Muscle of arm (tissue), 12 donors: ENCODE results near the gene PBX1. TPM values are rescaled to one million over a fixed set of nuclear protein-coding genes. Genes with fewer than 3 reads are reported as not detected.

Source experiments
- DNase-seq: peaks from one replicate; pipeline ENCODE4 v3.0.0-alpha.2; 2013
- polyA plus RNA-seq, 12 donors: library from polyadenylated mRNA; unstranded; fragments of 120-200 nt; gene quantifications; one replicate each; pipeline ENCODE4 v1.2.1, GENCODE V29; 2013; ENCODE audit not compliant: insufficient read length in 12 of 12

The PBX1 gene
- polyA plus RNA-seq, 12 donors, result 51.0 to 92.3 (median 66.6) TPM

DNA sequence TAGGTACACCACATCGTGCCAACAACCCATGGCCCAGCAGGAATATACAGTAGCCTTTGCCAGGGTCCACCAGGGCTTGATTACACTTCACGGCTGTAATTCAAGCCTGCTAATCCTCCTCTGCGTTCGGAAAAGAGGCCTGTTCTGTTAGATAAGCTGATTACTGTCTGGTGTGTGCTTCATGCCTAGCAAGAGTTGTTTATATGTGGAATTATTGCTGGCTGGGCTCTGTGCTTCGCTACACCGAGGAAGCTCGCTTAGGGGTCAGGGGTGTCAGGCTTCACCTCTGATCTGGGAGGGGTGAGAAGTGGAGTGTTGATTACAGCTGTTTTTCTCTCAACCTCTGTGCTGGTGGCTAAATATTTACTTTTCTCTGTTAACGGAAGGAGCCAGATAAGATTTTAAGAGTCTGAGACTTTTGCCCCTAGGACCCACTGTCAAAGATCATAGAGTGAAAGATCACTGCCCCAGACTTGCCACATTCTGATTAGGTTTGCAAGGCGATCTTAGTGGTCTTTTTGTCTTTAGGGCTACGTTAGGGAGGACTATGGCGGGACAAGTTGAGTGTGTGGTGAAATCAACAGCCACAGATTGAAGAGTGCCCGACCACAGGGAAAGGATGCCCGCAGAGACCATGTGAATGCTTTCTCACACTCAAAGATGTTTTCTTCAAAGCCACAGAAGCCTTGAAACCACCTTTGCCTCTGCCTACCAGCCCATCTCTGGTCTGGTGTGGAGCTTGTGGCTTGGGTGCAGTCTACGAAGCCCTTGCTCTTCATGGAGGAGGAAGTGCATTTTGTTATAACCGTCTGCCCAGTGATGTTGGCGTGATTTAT lies 216.1 kb downstream of the PBX1 start:
- DNase-seq, result no peak

DNA sequence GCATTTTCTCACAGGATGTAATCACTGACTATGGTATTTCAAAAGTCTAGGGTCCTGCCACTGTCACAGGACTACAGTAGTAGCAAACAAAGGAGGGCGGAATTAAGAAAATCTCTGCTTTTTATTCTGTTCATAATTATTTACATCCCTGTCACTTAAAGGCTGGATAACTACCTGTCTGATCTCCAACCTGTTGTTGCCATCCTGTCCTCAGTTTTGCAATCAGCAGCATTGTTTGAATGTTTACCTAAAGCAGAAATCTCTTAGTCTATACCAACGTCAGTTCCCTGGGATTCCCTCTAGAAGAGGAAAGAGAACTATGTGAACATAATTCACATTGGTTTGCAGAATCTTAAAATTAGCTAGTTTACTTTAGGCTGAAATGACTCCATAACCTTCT lies 218.5 kb downstream of the PBX1 start:
- no peak for DNase-seq

GRCh38 chr1:164779376-164779775 lies 220.4 kb downstream of the PBX1 start:
- no peak for DNase-seq

DNA sequence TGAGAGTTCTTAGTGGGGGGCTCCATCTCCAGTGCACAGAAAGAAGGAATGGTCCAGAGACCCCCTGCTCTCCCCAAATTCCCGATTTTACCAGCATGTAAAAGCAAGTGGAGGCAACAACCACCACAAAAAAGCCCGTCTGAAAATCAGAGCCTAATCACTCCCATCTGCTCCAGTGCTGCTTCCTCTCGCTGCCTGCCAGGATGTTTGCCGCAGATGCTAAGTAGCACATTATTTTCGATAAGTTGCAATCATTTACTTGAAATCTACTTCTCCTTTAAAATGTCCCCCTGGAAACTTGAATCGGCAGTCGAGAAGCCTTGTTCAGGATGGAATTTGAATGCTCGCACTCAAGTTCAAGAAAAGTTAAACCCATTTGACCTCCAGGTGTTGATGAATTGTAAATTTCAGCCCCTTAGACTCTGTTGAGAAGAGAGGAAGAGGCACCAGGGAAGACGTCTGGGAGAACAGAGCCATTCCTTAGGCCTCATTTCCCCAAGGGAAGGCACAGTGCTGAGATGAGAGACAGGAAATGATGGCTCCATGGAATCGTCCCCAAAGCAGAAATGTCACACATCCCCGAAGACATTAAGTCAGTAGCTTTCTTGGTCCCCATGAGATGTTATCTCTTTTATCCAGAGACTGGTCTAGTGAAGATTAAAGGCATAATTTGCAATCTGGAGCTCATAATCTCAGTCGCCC lies 221.3 kb downstream of the PBX1 start:
- DNase-seq, result peak; percentile 45

GRCh38 chr1:164780863-164781262 lies 221.9 kb downstream of the PBX1 start:
- no peak for DNase-seq

DNA sequence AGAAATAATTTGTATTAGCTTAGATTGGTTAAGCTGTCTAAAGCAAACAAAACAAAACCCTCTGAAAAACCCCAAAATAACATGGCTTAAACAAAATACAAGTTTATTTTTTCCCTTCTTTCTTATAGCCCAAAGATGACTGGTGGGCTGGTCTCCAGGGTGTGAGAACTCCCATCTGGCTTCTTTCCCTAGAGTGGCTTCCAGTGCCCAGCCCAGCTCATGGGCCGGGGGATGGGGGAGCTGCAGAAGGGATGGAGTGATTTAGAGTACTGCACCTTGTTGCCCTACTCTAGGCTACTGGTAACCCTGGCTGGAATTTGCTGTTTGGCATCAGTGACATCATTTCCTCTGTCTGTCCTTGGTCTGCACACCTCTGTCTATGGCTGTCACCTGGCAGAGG lies 223.0 kb downstream of the PBX1 start:
- no peak for DNase-seq

DNA sequence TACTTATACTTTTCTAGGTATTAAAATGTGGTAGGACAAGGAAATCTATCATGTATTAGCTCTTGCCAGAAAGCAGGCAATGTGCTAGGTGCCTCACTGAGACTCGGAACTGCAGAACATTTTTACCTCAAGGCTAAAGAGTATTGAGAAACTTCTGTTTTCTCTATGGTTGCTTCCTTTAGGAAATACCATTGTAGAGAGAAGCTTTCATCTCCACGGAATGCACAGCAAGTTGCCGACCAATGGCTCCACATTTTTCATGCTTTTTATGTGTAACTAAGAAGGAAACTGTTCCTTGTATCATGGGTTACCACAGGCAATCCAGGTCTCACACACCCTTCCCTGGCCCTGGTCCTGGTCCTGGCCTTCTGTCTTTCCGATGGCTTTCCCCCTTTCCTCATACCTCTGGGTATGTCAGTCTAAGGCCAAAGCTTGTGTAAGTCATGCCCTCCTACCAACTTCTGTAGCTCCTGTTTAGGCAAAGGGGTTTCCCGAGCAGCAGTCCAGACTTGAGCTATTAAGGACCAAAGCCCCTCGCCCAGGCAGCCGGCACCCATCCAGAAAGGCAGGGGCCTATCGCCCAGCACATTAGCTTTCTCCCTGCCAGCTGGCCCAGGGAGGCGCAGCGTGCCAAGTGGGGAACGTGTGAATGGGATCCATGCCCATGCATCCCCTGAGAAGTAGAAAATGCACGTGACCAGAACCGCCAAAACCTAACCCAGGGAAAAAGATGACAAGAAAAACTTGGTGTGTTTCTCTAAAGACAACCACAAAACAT lies 225.0 kb downstream of the PBX1 start:
- no peak for DNase-seq

GRCh38 chr1:164784960-164785359 lies 226.0 kb downstream of the PBX1 start:
- DNase-seq, result no peak

DNA sequence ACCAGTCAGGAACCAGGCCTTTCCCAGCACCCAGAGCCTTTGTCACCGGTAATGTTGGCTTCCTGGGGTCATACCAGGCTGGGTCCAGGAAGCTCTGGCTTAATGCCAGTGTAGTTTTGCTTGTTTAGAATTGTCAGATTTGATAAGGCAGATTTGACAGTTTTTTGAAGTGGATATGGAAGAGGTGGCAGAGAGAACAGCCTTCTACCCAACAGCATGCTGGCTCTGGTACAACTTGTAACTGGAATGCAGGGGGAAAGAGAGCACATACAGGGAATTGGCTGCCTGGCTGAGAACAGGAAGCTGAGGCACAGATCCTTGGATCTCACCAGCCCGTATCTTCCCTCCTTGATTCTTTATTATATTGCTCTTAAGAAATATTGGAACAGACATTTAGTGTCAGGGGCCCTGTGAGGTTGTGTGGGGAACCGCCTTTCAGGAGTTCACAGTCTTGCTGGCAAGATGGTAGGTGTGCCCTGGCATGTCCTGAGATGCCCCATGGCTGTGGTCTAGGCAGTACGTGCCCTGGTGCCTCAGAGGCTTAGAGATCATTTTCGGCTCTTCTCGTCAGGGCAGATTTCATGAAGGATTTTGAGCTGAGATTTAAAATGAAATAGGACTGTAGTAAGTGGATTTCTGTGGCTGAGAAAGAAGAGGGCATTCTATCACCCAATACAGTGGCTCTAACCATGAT lies 227.0 kb downstream of the PBX1 start:
- no peak for DNase-seq

DNA sequence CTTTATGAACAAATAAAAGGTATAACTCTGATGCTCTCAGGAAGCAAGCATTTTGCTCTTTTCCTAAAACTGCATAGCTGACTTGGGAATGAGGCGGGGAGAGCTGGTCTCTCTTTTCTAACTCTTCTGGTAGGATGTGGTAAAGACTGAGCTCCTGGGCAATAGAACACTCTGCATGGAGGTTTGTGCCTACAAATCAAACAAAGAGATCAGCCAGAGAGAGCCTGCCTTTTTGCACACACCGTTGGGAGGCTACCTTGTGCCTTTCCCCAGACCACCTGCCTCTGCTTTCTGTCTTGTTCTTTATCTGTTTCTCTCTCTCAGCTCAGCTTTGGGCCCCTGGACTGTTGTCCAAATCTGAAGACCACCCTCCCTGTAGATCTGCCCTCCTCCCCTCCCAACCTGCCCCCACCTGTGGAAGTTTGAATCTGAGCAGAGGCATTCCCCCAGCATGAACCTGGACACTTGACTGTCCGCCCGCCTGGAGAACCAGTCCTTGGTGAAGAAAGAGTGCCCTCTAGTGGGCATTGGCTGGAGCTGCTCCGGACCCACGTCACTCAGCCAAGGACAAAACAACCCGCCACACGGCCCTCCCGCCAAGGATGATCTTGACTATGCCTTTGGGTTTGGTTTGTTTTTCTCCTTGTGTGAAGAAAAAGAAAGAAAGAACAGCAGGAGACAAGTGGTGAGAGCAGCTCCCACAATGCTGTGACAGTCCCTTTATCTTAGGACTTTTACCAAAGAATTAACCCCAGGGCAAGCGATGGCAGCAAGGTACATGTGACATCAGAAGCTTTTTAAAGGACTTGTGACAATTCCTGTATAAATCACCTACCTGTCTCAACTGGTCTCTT lies 228.2 kb downstream of the PBX1 start:
- DNase-seq, result peak; percentile 84

GRCh38 chr1:164787834-164788231 lies 228.8 kb downstream of the PBX1 start:
- no peak for DNase-seq

DNA sequence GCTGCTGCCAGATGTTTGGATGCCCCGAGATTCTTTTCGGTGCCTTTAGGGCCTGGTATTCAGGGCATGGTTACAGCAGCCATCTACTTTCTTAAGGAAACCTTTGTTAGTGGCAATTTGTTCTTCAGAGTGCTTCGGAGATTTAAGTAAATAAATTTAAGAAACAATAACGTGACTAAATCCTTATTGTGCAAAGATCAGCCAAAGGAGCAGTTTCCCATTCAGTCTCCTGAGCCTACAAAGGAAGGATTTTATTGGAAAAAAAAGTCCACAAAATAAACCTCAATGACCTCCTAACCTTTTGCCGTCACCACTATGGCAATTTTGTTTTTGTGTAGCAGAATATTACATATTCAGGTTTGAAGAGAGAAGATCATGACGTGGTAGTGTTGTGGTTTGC lies 231.1 kb downstream of the PBX1 start:
- no peak for DNase-seq

DNA sequence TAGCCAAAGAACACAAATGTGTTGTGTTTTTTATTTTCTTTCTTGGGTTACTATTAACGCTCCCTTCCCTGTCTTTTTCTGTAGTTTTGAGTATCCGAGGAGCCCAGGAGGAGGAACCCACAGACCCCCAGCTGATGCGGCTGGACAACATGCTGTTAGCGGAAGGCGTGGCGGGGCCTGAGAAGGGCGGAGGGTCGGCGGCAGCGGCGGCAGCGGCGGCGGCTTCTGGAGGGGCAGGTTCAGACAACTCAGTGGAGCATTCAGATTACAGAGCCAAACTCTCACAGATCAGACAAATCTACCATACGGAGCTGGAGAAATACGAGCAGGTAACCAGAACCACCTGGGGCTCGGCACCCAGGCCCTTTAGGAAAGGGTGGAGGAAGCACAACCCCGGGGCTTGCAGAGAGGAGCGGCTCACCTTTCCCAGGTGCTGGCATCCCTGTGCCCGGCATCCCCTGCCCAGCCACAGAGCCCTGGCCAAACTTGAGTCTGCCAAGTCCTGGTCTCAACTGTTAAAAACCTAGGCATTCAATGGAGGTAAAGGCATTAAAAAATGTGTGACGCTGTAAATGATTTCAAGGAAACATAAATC lies 233.5 kb downstream of the PBX1 start:
- no peak for DNase-seq

GRCh38 chr1:164794356-164794755 lies 235.4 kb downstream of the PBX1 start:
- no peak for DNase-seq

- no peak for DNase-seq
These were observed 237.9 kb downstream of the PBX1 start for GRCh38 chr1:164796916-164797315.

DNA sequence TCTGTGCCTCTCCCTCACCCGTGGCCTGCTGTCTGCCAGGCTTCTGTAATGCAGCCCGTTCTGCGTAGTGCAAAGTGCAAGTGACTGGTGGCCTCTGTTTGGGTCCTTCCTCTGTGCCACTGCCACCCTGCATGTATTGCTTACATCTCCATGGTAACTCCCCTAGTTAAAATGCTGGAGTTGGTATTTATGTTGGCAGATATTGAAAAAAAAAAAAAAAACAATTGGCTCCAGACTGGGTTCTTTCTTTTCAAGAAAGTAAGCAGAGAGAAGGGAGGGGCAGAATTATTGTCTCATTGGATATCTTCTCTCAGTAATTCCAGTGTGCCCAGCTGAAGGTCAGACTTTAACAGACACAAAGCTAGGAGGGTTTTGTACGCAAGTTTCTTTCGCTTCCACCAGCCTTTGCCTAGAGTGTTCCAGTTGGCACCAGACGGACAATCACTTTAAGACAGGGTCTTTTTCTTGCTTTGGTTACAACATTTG lies 242.3 kb downstream of the PBX1 start:
- DNase-seq, result no peak

GRCh38 chr1:164801791-164802502 lies 243.0 kb downstream of the PBX1 start:
- no peak for DNase-seq

DNA sequence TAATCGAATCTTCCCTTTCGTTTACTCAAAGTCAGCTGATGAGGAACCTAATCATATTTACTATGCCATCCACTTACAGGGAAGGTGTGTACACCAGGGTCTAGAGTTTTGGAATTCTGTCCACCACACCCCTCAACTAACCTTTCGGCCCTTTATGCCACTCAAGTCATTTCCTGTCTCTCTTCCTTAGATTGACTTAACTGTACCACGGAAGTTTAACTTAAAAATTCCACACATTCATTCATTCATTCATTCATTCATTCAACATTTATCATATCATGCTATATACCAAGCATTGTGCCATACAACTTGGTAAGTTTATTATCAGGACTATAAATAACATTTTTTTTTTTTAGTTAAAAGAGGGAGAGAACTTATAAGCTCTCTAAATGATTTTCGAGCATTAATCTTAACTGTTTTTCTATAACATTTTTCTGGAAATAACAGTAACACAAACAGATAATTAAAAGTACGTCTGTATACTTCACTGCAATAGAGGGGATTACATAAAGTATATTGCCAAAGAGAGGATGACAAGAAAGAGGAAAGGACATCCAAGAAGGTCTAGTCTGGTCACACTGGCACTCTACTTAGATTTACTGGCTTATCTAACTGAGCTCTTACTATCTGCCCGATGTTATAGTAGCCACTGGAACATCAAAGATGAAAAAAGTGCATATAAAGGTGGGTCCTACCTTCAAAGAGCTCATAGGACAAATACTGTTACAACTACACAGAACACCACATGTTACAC lies 243.7 kb downstream of the PBX1 start:
- no peak for DNase-seq

- DNase-seq, result no peak
These were observed 244.4 kb downstream of the PBX1 start for GRCh38 chr1:164803366-164803765.
